WTC11 (cell line): ENCODE measurements around the gene GRM8. TPM values are rescaled to one million over a fixed set of nuclear protein-coding genes. Genes with fewer than 3 reads are reported as not detected.

Experiments
- ATAC-seq: fragments of 200-7000 bp; cut with Tn5 transposase; 2 replicates; pipeline ENCODE4 v1.10.0; 2021; ENCODE audit warnings: mild to moderate bottlenecking, moderate library complexity
- CTCF ChIA-PET: fragments of 300-600 bp; sonication (Branson Sonifier 250); formaldehyde crosslinking; loops from one replicate; lab custom pipeline; 2021; ENCODE audit warnings: antibody characterized with exemption; lab: Charles Lee
- POLR2A ChIA-PET: fragments of 350-600 bp; sonication (Branson Sonifier 250); formaldehyde crosslinking; loops from one replicate; lab custom pipeline; 2021; ENCODE audit warnings: antibody characterized with exemption; lab: Charles Lee
- DNase-seq: peaks from one replicate; pipeline ENCODE4 v3.0.0; 2021; ENCODE audit warnings: low spot score
- H3K27ac Mint-ChIP-seq: 2 replicates; pipeline ENCODE4 v1.8.0; 2021; ENCODE audit warnings: mixed read lengths
- H3K27me3 Mint-ChIP-seq: 2 replicates; pipeline ENCODE4 v1.8.0; 2021; ENCODE audit warnings: low read depth, mild to moderate bottlenecking, moderate library complexity, mixed read lengths
- H3K36me3 Mint-ChIP-seq: 2 replicates; pipeline ENCODE4 v1.8.0; 2021; ENCODE audit warnings: mixed read lengths
- H3K4me1 Mint-ChIP-seq: 2 replicates; pipeline ENCODE4 v1.8.0; 2022; ENCODE audit warnings: mixed read lengths
- H3K4me3 Mint-ChIP-seq: 2 replicates; pipeline ENCODE4 v1.8.0; 2021; ENCODE audit warnings: mild to moderate bottlenecking, moderate library complexity, mixed read lengths
- H3K9me3 Mint-ChIP-seq: 2 replicates; pipeline ENCODE4 v1.8.0; 2021; ENCODE audit warnings: mixed read lengths
- ATF1 ChIP-seq: sonication (generic); formaldehyde crosslinking; IDR thresholded peaks from 2 replicates; pipeline ENCODE4 v1.8.1; 2023; ENCODE audit warnings: mild to moderate bottlenecking, moderate library complexity, missing genetic modification reagents
- CBFB ChIP-seq: sonication (generic); formaldehyde crosslinking; IDR thresholded peaks from 2 replicates; pipeline ENCODE4 v1.8.1; 2022; ENCODE audit warnings: mild to moderate bottlenecking, low read depth, missing genetic modification reagents
- ESRRA ChIP-seq: sonication (generic); formaldehyde crosslinking; IDR thresholded peaks from 2 replicates; pipeline ENCODE4 v1.8.1; 2022; ENCODE audit warnings: mild to moderate bottlenecking, missing genetic modification reagents, borderline replicate concordance
- GTF2I ChIP-seq: fragments of 250-450 bp; sonication (Bioruptor Pico); conservative IDR thresholded peaks from 2 replicates; pipeline ENCODE4 v1.4.0; 2021; ENCODE audit warnings: mild to moderate bottlenecking
- NR1H2 ChIP-seq: sonication (generic); formaldehyde crosslinking; IDR thresholded peaks from 2 replicates; pipeline ENCODE4 v1.9.0; 2021; ENCODE audit warnings: mild to moderate bottlenecking, moderate library complexity, missing genetic modification reagents
- OVOL2 ChIP-seq: fragments of 250-450 bp; sonication (Bioruptor Pico); IDR thresholded peaks from 2 replicates; pipeline ENCODE4 v1.9.0; 2021; ENCODE audit warnings: mild to moderate bottlenecking, borderline replicate concordance
- ZBTB21 ChIP-seq: sonication (generic); formaldehyde crosslinking; IDR thresholded peaks from 2 replicates; pipeline ENCODE4 v1.8.1; 2023; ENCODE audit warnings: mild to moderate bottlenecking, missing genetic modification reagents, borderline replicate concordance
- ZNF396 ChIP-seq: fragments of 250-450 bp; sonication (Bioruptor Pico); IDR thresholded peaks from 2 replicates; pipeline ENCODE4 v1.8.0; 2021; ENCODE audit warnings: mild to moderate bottlenecking, moderate library complexity, borderline replicate concordance
- total RNA-seq: library from RNA; stranded (reverse); gene quantifications from 3 replicates; pipeline ENCODE4 v1.2.3, GENCODE V29; 2021
- TF ChIP-seq, protein P1 (sequence below): fragments of 250-450 bp; sonication (Bioruptor Pico); IDR thresholded peaks from 2 replicates; pipeline ENCODE4 v1.9.0; 2021; ENCODE audit warnings: moderate library complexity, mild to moderate bottlenecking, inconsistent platforms, borderline replicate concordance
- TF ChIP-seq, protein P2 (sequence below): sonication (generic); formaldehyde crosslinking; IDR thresholded peaks from 2 replicates; pipeline ENCODE4 v1.8.0; 2022; ENCODE audit warnings: mild to moderate bottlenecking, missing genetic modification reagents
- TF ChIP-seq, protein P3 (sequence below): fragments of 200-600 bp; IDR thresholded peaks from 2 replicates; pipeline ENCODE4 v1.8.0; 2022; ENCODE audit warnings: antibody characterized with exemption
- TF ChIP-seq, protein P4 (sequence below): sonication (generic); formaldehyde crosslinking; IDR thresholded peaks from 2 replicates; pipeline ENCODE4 v1.8.1; 2023; ENCODE audit warnings: mild to moderate bottlenecking, missing genetic modification reagents, borderline replicate concordance
- TF ChIP-seq, protein P5 (sequence below): sonication (generic); formaldehyde crosslinking; IDR thresholded peaks from 2 replicates; pipeline ENCODE4 v1.8.1; 2023; ENCODE audit warnings: mild to moderate bottlenecking, moderate library complexity, missing genetic modification reagents
- TF ChIP-seq, protein P6 (sequence below): fragments of 250-450 bp; sonication (Bioruptor Pico); IDR thresholded peaks from 2 replicates; pipeline ENCODE4 v2.1.2; 2022; ENCODE audit warnings: mild to moderate bottlenecking, moderate library complexity
- TF ChIP-seq, protein P7 (sequence below): sonication (generic); formaldehyde crosslinking; IDR thresholded peaks from 2 replicates; pipeline ENCODE4 v1.8.1; 2023; ENCODE audit warnings: mild to moderate bottlenecking, missing genetic modification reagents

GRM8 gene
- total RNA-seq, 1 experiment from 2014 or later: 2.3 TPM

DNA sequence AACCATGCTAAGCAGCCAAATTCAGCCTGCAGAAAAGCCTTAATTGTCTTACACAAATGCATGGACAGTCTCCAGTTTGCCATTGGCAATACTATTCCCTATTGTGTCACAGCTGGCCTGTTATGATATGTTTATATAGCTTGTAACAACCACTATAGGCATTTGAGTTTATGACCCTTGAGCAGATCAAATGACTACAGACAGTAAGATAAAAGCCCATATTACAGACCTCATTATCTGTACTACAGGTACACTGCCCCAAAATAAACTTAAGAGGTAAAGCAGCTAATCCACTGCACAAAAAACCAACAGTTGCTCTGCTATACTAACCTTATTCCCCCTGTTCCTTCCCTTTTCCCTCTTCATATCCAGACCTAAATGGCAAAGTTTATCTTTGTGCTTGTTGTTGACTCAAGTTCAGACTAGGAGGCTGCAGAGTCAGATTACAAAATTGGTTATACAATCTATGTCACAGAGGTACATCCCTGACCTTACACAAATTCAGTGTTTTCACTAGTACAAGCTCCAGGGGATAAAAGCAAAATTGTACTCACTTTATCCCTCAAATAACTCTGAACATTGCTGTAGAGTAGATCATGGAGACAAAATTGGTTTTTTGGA is 218.4 kb downstream of the GRM8 start:
- TF ChIP-seq OVOL2 (CRISPR knock-in tag) (no peak), ESRRA (no peak), GTF2I (no peak), NR1H2 (CRISPR knock-in tag) (no peak)
- TF ChIP-seq, protein P1, sequence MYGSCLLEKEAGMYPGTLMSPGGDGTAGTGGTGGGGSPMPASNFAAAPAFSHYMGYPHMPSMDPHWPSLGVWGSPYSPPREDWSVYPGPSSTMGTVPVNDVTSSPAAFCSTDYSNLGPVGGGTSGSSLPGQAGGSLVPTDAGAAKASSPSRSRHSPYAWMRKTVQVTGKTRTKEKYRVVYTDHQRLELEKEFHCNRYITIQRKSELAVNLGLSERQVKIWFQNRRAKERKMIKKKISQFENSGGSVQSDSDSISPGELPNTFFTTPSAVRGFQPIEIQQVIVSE (CRISPR knock-in tag): no peak
- TF ChIP-seq, protein P2, sequence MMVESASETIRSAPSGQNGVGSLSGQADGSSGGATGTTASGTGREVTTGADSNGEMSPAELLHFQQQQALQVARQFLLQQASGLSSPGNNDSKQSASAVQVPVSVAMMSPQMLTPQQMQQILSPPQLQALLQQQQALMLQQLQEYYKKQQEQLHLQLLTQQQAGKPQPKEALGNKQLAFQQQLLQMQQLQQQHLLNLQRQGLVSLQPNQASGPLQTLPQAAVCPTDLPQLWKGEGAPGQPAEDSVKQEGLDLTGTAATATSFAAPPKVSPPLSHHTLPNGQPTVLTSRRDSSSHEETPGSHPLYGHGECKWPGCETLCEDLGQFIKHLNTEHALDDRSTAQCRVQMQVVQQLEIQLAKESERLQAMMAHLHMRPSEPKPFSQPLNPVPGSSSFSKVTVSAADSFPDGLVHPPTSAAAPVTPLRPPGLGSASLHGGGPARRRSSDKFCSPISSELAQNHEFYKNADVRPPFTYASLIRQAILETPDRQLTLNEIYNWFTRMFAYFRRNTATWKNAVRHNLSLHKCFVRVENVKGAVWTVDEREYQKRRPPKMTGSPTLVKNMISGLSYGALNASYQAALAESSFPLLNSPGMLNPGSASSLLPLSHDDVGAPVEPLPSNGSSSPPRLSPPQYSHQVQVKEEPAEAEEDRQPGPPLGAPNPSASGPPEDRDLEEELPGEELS: no peak
- TF ChIP-seq, protein P3, sequence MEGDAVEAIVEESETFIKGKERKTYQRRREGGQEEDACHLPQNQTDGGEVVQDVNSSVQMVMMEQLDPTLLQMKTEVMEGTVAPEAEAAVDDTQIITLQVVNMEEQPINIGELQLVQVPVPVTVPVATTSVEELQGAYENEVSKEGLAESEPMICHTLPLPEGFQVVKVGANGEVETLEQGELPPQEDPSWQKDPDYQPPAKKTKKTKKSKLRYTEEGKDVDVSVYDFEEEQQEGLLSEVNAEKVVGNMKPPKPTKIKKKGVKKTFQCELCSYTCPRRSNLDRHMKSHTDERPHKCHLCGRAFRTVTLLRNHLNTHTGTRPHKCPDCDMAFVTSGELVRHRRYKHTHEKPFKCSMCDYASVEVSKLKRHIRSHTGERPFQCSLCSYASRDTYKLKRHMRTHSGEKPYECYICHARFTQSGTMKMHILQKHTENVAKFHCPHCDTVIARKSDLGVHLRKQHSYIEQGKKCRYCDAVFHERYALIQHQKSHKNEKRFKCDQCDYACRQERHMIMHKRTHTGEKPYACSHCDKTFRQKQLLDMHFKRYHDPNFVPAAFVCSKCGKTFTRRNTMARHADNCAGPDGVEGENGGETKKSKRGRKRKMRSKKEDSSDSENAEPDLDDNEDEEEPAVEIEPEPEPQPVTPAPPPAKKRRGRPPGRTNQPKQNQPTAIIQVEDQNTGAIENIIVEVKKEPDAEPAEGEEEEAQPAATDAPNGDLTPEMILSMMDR: no peak
- TF ChIP-seq, protein P4, sequence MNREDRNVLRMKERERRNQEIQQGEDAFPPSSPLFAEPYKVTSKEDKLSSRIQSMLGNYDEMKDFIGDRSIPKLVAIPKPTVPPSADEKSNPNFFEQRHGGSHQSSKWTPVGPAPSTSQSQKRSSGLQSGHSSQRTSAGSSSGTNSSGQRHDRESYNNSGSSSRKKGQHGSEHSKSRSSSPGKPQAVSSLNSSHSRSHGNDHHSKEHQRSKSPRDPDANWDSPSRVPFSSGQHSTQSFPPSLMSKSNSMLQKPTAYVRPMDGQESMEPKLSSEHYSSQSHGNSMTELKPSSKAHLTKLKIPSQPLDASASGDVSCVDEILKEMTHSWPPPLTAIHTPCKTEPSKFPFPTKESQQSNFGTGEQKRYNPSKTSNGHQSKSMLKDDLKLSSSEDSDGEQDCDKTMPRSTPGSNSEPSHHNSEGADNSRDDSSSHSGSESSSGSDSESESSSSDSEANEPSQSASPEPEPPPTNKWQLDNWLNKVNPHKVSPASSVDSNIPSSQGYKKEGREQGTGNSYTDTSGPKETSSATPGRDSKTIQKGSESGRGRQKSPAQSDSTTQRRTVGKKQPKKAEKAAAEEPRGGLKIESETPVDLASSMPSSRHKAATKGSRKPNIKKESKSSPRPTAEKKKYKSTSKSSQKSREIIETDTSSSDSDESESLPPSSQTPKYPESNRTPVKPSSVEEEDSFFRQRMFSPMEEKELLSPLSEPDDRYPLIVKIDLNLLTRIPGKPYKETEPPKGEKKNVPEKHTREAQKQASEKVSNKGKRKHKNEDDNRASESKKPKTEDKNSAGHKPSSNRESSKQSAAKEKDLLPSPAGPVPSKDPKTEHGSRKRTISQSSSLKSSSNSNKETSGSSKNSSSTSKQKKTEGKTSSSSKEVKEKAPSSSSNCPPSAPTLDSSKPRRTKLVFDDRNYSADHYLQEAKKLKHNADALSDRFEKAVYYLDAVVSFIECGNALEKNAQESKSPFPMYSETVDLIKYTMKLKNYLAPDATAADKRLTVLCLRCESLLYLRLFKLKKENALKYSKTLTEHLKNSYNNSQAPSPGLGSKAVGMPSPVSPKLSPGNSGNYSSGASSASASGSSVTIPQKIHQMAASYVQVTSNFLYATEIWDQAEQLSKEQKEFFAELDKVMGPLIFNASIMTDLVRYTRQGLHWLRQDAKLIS (CRISPR knock-in tag): no peak
- H3K36me3 Mint-ChIP-seq: no peaks in the 10 kb centered on the region
- ATAC-seq (no peak), DNase-seq (no peak)
- H3K4me1 Mint-ChIP-seq: no peaks in the 10 kb centered on the region
- CTCF ChIA-PET: no interaction called here
- POLR2A ChIA-PET: no interaction called here
- H3K27ac Mint-ChIP-seq: no peak overlapping the region
- H3K27me3 Mint-ChIP-seq: peaks cover 3% of the 10 kb centered on the region; the same call in 1 of the 2 replicates
- H3K9me3 Mint-ChIP-seq: no peaks in the 10 kb centered on the region
- H3K4me3 Mint-ChIP-seq: no peak overlapping the region

DNA sequence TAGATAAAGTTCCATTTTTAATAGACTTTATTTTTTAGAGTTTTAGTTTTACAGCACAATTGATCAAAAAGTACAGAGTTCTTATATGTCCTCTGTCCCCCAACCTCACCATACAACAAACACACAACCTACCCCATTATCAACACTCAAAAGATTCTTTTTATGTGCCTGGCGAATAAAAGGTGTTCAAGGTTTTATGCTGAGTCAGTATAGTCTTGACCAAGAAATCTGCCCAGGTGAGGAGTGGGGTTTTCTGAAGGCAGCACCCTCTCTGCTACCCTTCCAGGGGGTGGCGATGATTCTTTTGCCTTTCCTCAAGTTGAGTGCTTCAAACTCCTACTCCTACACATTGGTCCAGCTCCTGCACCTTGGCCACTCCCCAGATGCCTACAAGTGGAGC is 222.9 kb downstream of the GRM8 start:
- Mint-ChIP-seq H3K4me3 (no peak overlapping the region), H3K9me3 (peaks cover 13% of the 10 kb centered on the region), H3K27ac (no peak overlapping the region), H3K27me3 (peaks cover 18% of the 10 kb centered on the region), H3K36me3 (no peaks in the 10 kb centered on the region), H3K4me1 (no peaks in the 10 kb centered on the region)
- no peak for ATAC-seq
- CTCF ChIA-PET: no interaction called here
- POLR2A ChIA-PET: no interaction called here
- DNase-seq: no peak
- TF ChIP-seq, protein P3: no peak
- TF ChIP-seq ZBTB21 (CRISPR knock-in tag): no peak
- TF ChIP-seq, protein P5, sequence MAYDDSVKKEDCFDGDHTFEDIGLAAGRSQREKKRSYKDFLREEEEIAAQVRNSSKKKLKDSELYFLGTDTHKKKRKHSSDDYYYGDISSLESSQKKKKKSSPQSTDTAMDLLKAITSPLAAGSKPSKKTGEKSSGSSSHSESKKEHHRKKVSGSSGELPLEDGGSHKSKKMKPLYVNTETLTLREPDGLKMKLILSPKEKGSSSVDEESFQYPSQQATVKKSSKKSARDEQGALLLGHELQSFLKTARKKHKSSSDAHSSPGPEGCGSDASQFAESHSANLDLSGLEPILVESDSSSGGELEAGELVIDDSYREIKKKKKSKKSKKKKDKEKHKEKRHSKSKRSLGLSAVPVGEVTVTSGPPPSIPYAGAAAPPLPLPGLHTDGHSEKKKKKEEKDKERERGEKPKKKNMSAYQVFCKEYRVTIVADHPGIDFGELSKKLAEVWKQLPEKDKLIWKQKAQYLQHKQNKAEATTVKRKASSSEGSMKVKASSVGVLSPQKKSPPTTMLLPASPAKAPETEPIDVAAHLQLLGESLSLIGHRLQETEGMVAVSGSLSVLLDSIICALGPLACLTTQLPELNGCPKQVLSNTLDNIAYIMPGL (CRISPR knock-in tag): no peak
- TF ChIP-seq ESRRA: no peak
- no peak for TF ChIP-seq CBFB (CRISPR knock-in tag)
- TF ChIP-seq ATF1: no peak
- TF ChIP-seq, protein P6, sequence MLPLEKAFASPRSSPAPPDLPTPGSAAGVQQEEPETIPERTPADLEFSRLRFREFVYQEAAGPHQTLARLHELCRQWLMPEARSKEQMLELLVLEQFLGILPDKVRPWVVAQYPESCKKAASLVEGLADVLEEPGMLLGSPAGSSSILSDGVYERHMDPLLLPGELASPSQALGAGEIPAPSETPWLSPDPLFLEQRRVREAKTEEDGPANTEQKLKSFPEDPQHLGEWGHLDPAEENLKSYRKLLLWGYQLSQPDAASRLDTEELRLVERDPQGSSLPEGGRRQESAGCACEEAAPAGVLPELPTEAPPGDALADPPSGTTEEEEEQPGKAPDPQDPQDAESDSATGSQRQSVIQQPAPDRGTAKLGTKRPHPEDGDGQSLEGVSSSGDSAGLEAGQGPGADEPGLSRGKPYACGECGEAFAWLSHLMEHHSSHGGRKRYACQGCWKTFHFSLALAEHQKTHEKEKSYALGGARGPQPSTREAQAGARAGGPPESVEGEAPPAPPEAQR (CRISPR knock-in tag): no peak
- no peak for TF ChIP-seq ZNF396 (CRISPR knock-in tag)
- TF ChIP-seq, protein P7, sequence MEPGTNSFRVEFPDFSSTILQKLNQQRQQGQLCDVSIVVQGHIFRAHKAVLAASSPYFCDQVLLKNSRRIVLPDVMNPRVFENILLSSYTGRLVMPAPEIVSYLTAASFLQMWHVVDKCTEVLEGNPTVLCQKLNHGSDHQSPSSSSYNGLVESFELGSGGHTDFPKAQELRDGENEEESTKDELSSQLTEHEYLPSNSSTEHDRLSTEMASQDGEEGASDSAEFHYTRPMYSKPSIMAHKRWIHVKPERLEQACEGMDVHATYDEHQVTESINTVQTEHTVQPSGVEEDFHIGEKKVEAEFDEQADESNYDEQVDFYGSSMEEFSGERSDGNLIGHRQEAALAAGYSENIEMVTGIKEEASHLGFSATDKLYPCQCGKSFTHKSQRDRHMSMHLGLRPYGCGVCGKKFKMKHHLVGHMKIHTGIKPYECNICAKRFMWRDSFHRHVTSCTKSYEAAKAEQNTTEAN: no peak
